Suppressor macrophage treated with lipopolysaccharide for 1 hour (primary cell): ENCODE measurements around the gene CYP11A1.
A peak's percentile ranks its signal among the peaks of the same experiment; 100 is the strongest.

Experiments used
- DNase-seq, 3 donors: peaks; one replicate each; pipeline ENCODE4 v3.0.0-alpha.2; 2020 to 2022

Gene CYP11A1

GRCh38 chr15:74367296-74367854, at the start of gene CYP11A1:
Gene CYP11A1, minus strand, starts transcription at chr15:74367646. Its CDS starts 61 bp downstream, at chr15:74367585.
- no peak for DNase-seq

- no peak for DNase-seq
Measured at GRCh38 chr15:74417225-74417624, 49.8 kb upstream of the CYP11A1 start.

- no peak for DNase-seq
Measured at GRCh38 chr15:74415966-74416916, 48.8 kb upstream of the CYP11A1 start.

GRCh38 chr15:74414603-74415338, 47.3 kb upstream of the CYP11A1 start:
- no peak for DNase-seq

GRCh38 chr15:74414081-74414580, 46.7 kb upstream of the CYP11A1 start:
- DNase-seq: no peak

- no peak for DNase-seq
Measured at GRCh38 chr15:74413350-74414080, 46.1 kb upstream of the CYP11A1 start.

- no peak for DNase-seq
Measured at GRCh38 chr15:74412159-74412558, 44.7 kb upstream of the CYP11A1 start.

- DNase-seq: no peak
Measured at GRCh38 chr15:74411686-74412085, 44.2 kb upstream of the CYP11A1 start.

GRCh38 chr15:74410502-74410901, 43.1 kb upstream of the CYP11A1 start:
- no peak for DNase-seq

GRCh38 chr15:74409225-74409624, 41.8 kb upstream of the CYP11A1 start:
- no peak for DNase-seq

GRCh38 chr15:74408815-74409214, 41.4 kb upstream of the CYP11A1 start:
- no peak for DNase-seq

GRCh38 chr15:74408385-74408784, 40.9 kb upstream of the CYP11A1 start:
- no peak for DNase-seq

- peak in 1 of 3 donors; percentile 47 for DNase-seq
Measured at GRCh38 chr15:74406992-74407705, 39.7 kb upstream of the CYP11A1 start.

- no peak for DNase-seq
Measured at GRCh38 chr15:74406517-74406916, 39.1 kb upstream of the CYP11A1 start.

- no peak for DNase-seq
Measured at GRCh38 chr15:74405823-74406222, 38.4 kb upstream of the CYP11A1 start.

- DNase-seq: peak in 2 of 3 donors; percentile 37 to 43
Measured at GRCh38 chr15:74403991-74404563, 36.6 kb upstream of the CYP11A1 start.

GRCh38 chr15:74403588-74403919, 36.1 kb upstream of the CYP11A1 start:
- no peak for DNase-seq

- peak; percentile 55 to 68 (median 57) for DNase-seq
Measured at GRCh38 chr15:74402873-74403587, 35.6 kb upstream of the CYP11A1 start.

- no peak for DNase-seq
Measured at GRCh38 chr15:74402337-74402841, 34.9 kb upstream of the CYP11A1 start.

- no peak for DNase-seq
Measured at GRCh38 chr15:74400915-74401757, 33.7 kb upstream of the CYP11A1 start.
